SK-N-SH treated with all-trans-retinoic acid at 6 μM for 48 hours (cell line): ENCODE results near the gene NAA15.
"Not testable (repeated sequence)": the region's sequence is repeated elsewhere in the genome, so short reads cannot be mapped to it uniquely, and the experiment has no call there.

ENCODE experiments used
- ATAC-seq: fragments of 200-7000 bp; cut with Tn5 transposase; 3 replicates; pipeline ENCODE4 v1.9.1; 2020; ENCODE audit warnings: mild to moderate bottlenecking, moderate library complexity
- CSRNP3 ChIP-seq: fragments of 250-450 bp; sonication (Bioruptor Pico); IDR thresholded peaks from 2 replicates; pipeline ENCODE4 v1.5.1; 2021; ENCODE audit warnings: mild to moderate bottlenecking, moderate library complexity
- ESRRG ChIP-seq: fragments of 250-450 bp; sonication (Bioruptor Pico); IDR thresholded peaks from 2 replicates; pipeline ENCODE4 v1.6.1; 2021; ENCODE audit warnings: mild to moderate bottlenecking
- GLIS3 ChIP-seq: fragments of 250-450 bp; sonication (Bioruptor Pico); IDR thresholded peaks from 2 replicates; pipeline ENCODE4 v1.5.0; 2020; ENCODE audit warnings: mild to moderate bottlenecking, moderate library complexity
- ISL1 ChIP-seq: fragments of 250-450 bp; sonication (Bioruptor Pico); IDR thresholded peaks from 2 replicates; pipeline ENCODE4 v2.1.2; 2022; ENCODE audit warnings: mild to moderate bottlenecking, moderate library complexity
- PATZ1 ChIP-seq: fragments of 250-450 bp; sonication (Bioruptor Pico); IDR thresholded peaks from 2 replicates; pipeline ENCODE4 v1.8.0; 2020; ENCODE audit warnings: mild to moderate bottlenecking, moderate library complexity, borderline replicate concordance
- PPARA ChIP-seq: fragments of 250-450 bp; sonication (Bioruptor Pico); IDR thresholded peaks from 2 replicates; pipeline ENCODE4 v1.5.0; 2020; ENCODE audit warnings: mild to moderate bottlenecking, borderline replicate concordance
- RARB ChIP-seq: fragments of 250-450 bp; sonication (Bioruptor Pico); IDR thresholded peaks from 2 replicates; pipeline ENCODE4 v1.8.0; 2021; ENCODE audit warnings: mild to moderate bottlenecking, moderate library complexity
- SNAI2 ChIP-seq: fragments of 250-450 bp; sonication (Bioruptor Pico); IDR thresholded peaks from 2 replicates; pipeline ENCODE4 v1.5.0; 2020; ENCODE audit warnings: mild to moderate bottlenecking, moderate library complexity
- TCF4 ChIP-seq: fragments of 250-450 bp; sonication (Bioruptor Pico); IDR thresholded peaks from 2 replicates; pipeline ENCODE4 v1.8.0; 2021; ENCODE audit warnings: mild to moderate bottlenecking, moderate library complexity, borderline replicate concordance
- TSHZ2 ChIP-seq: fragments of 250-450 bp; sonication (Bioruptor Pico); IDR thresholded peaks from 2 replicates; pipeline ENCODE4 v1.5.0; 2020; ENCODE audit warnings: mild to moderate bottlenecking, moderate library complexity
- ZFP3 ChIP-seq: fragments of 250-450 bp; sonication (Bioruptor Pico); IDR thresholded peaks from 2 replicates; pipeline ENCODE4 v1.5.0; 2020; ENCODE audit warnings: mild to moderate bottlenecking, moderate library complexity
- ZFP30 ChIP-seq: fragments of 450-650 bp; formaldehyde crosslinking; IDR thresholded peaks from 2 replicates; pipeline ENCODE4 v1.5.0; 2022; ENCODE audit warnings: mild to moderate bottlenecking, moderate library complexity
- ZNF565 ChIP-seq: fragments of 450-650 bp; formaldehyde crosslinking; conservative IDR thresholded peaks from 2 replicates; pipeline ENCODE4 v1.5.0; 2020; ENCODE audit warnings: low read depth, mild to moderate bottlenecking, moderate library complexity
- ZNF70 ChIP-seq: fragments of 450-650 bp; formaldehyde crosslinking; IDR thresholded peaks from 2 replicates; pipeline ENCODE4 v1.5.0; 2020; ENCODE audit warnings: mild to moderate bottlenecking, moderate library complexity
- ZNF8 ChIP-seq: fragments of 450-650 bp; formaldehyde crosslinking; IDR thresholded peaks from 2 replicates; pipeline ENCODE4 v1.5.0; 2020; ENCODE audit warnings: mild to moderate bottlenecking, moderate library complexity

The NAA15 gene

GRCh38 chr4:139458543-139458942 is 157.2 kb downstream of the NAA15 start:
- ATAC-seq: no peak

GRCh38 chr4:139458999-139459398 is 157.7 kb downstream of the NAA15 start:
- no peak for ATAC-seq
- TF ChIP-seq ESRRG (CRISPR knock-in tag): no peak

More at GRCh38 chr4:139458543-139458942, 157.2 kb downstream of the NAA15 start:
- TF ChIP-seq ISL1 (CRISPR knock-in tag) (no peak), ZFP30 (CRISPR knock-in tag) (no peak), ZNF565 (CRISPR knock-in tag) (no peak), ZNF70 (CRISPR knock-in tag) (no peak)

- ATAC-seq: no peak
- TF ChIP-seq ZFP3 (CRISPR knock-in tag) (no peak), RARB (CRISPR knock-in tag) (no peak), PPARA (CRISPR knock-in tag) (no peak), GLIS3 (no peak), SNAI2 (no peak), ZNF8 (CRISPR knock-in tag) (no peak), PATZ1 (CRISPR knock-in tag) (no peak), CSRNP3 (CRISPR knock-in tag) (no peak), ESRRG (CRISPR knock-in tag) (no peak), TCF4 (CRISPR knock-in tag) (no peak)
Measured at GRCh38 chr4:139460565-139460964, 159.3 kb downstream of the NAA15 start.

- no peak for TF ChIP-seq ZNF565 (CRISPR knock-in tag)
- ATAC-seq: no peak; the same call in 2 of the 3 replicates
Measured at GRCh38 chr4:139461022-139461628, 159.8 kb downstream of the NAA15 start.

GRCh38 chr4:139464512-139464911 is 163.2 kb downstream of the NAA15 start:
- ATAC-seq: not testable (repeated sequence)

GRCh38 chr4:139465922-139466321 is 164.6 kb downstream of the NAA15 start:
- no peak for ATAC-seq
- TF ChIP-seq CSRNP3 (CRISPR knock-in tag): no peak

GRCh38 chr4:139468756-139469155 is 167.5 kb downstream of the NAA15 start:
- ATAC-seq: not testable (repeated sequence)

GRCh38 chr4:139469216-139469615 is 167.9 kb downstream of the NAA15 start:
- no peak for ATAC-seq
- TF ChIP-seq ZFP30 (CRISPR knock-in tag) (peak; percentile 13; the same call in 1 of the 2 replicates), TSHZ2 (CRISPR knock-in tag) (no peak)
